ENCODE data around the gene CRACR2B.

DNA sequence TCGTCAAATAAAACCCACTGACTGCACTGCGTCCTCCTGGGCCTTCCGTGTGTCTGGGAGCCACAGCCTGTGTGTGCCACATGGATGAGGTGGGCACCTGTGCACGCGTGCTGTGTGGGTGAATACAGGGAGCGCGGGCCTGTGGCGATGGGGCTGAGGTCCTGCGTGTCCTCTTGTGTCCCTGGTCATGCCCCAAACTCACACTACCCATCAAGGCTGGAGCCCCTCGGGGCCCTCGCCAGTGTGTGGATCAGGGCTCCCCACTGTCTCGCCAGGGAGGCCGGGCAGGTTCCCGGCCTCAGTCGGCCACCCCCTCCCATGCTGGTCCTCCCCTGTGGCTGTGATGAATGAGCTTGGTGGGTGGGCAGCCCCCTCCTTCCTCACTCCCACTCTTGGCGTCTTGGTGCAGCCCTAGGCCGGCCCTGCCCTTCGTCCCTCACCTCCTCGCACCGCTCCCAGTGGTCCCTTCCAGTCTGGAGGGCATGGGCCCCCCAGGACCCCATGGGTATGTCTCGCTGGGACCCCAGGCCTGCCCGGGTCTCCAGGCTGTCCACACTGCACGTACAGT, 4.3 kb downstream of the CRACR2B start:
- no peak for TF ChIP-seq POLR2A (IDR thresholded peaks at IDR 0.05)
- TF ChIP-seq, protein P1, sequence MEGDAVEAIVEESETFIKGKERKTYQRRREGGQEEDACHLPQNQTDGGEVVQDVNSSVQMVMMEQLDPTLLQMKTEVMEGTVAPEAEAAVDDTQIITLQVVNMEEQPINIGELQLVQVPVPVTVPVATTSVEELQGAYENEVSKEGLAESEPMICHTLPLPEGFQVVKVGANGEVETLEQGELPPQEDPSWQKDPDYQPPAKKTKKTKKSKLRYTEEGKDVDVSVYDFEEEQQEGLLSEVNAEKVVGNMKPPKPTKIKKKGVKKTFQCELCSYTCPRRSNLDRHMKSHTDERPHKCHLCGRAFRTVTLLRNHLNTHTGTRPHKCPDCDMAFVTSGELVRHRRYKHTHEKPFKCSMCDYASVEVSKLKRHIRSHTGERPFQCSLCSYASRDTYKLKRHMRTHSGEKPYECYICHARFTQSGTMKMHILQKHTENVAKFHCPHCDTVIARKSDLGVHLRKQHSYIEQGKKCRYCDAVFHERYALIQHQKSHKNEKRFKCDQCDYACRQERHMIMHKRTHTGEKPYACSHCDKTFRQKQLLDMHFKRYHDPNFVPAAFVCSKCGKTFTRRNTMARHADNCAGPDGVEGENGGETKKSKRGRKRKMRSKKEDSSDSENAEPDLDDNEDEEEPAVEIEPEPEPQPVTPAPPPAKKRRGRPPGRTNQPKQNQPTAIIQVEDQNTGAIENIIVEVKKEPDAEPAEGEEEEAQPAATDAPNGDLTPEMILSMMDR (IDR thresholded peaks at IDR 0.05), result no peak
- no peak for TF ChIP-seq POLR2AphosphoS5 (IDR thresholded peaks at IDR 0.05)

All from prostate gland (tissue), 2 donors.